Measurements from ENCODE around the gene NCF2.

DNA sequence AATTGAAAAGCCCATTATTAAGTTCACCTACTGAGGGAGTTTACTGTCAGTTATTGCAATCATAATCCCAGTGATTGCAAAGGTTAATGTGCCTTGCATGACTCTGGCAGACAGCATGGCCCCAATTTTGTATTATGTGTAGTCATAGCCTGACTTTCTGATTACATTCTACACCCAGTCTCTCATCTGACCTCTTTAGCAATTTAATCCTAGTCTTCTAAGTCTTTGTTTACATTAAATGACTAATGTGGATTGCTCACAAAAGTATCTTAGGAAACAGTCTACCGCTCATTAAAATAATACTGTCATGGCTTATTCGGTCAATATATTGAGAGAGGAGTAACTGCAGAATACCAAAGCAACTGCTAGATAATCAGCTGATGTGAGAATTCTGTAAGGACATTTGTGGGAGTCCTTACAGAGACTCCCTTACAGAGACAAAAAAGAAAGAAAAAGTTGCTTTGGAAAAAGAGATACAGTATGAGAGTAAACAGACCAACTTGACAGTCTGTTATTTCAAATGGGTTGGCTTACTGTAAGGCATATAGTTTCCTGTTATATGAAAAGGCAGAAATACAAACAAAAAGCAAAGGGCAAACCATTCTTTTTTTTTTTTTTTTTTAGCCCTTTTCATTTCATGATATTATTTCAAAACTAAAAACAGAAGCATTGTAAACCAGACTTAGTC lies 75.1 kb downstream of the NCF2 start:
- TF ChIP-seq EZH2 (IDR thresholded peaks at IDR 0.05; ENCODE audit: borderline replicate concordance, low read depth, low read length, poor library complexity, severe bottlenecking) (no peak), CTCF (conservative IDR thresholded peaks at IDR 0.05; ENCODE audit: low read depth, low read length) (no peak)

Measured in A673 (cell line).